Breast epithelium (tissue), 4 donors: Measurements from ENCODE around the gene HOXA11. TPM values are rescaled to one million over a fixed set of nuclear protein-coding genes. Genes with fewer than 3 reads are reported as not detected.

Experiments used
- DNase-seq, 2 donors: peaks; one replicate each; pipeline ENCODE4 v3.0.0-alpha.2; 2019; ENCODE audit warnings: low spot score in 2 of 2
- H3K27ac ChIP-seq, 2 donors: fragments of 200-600 bp; sonication (generic) in 1 of 2; one replicate each; pipeline ENCODE4 v1.5.1; 2016 to 2019; ENCODE audit warnings: mild to moderate bottlenecking in 1 of 2
- H3K27me3 ChIP-seq, 2 donors: fragments of 200-600 bp; sonication (generic) in 1 of 2; one replicate each; pipeline versions ENCODE4 v1.5.1 to v1.6.0; 2017 to 2019; ENCODE audit warnings: control low read depth in 1 of 2, mild to moderate bottlenecking in 1 of 2
- H3K36me3 ChIP-seq: fragments of 200-600 bp; one replicate; pipeline ENCODE4 v1.5.1; 2019
- H3K4me1 ChIP-seq, 2 donors: fragments of 200-600 bp; sonication (generic); one replicate each; pipeline ENCODE4 v1.5.1; 2016 to 2019; ENCODE audit warnings: control low read depth in 1 of 2
- H3K4me3 ChIP-seq, 3 donors: fragments of 200-600 bp; sonication (generic); 1 replicate in 2 of 3; 2 replicates in 1 of 3; pipeline ENCODE4 v1.5.1; 2016 to 2019; ENCODE audit warnings: mild to moderate bottlenecking in 3 of 3, moderate library complexity in 2 of 3
- H3K9me3 ChIP-seq, 2 donors: fragments of 200-600 bp; sonication (generic) in 1 of 2; one replicate each; pipeline ENCODE4 v1.5.1; 2016 to 2019; ENCODE audit warnings: control low read depth in 1 of 2
- CTCF ChIP-seq, 3 donors: fragments of 450-650 bp; IDR thresholded peaks; one replicate each; pipeline ENCODE4 v1.5.1; 2016 to 2017; ENCODE audit warnings: antibody characterized with exemption in 3 of 3, mild to moderate bottlenecking in 3 of 3, moderate library complexity in 3 of 3
- POLR2A ChIP-seq: fragments of 450-650 bp; IDR thresholded peaks from one replicate; pipeline ENCODE4 v1.6.1; 2016; ENCODE audit warnings: antibody characterized with exemption, mild to moderate bottlenecking, moderate library complexity
- POLR2AphosphoS5 ChIP-seq, 3 donors: sonication (generic); formaldehyde crosslinking; IDR thresholded peaks; one replicate each; pipeline ENCODE4 v1.6.1; 2017; ENCODE audit warnings: antibody characterized with exemption in 3 of 3
- intact Hi-C: fragments of 100-400 bp; cut with DNase I; formaldehyde crosslinking; loops from one replicate; pipeline ENCODE4 v1.15.1; 2023; ENCODE audit warnings: low total_unique reads
- total RNA-seq, 3 donors: library from RNA; depleted of rRNA; stranded (reverse); fragments of >200 nt; gene quantifications; one replicate each; pipeline ENCODE4 v1.1.0, GENCODE V29; 2016

HOXA11 gene
- total RNA-seq, 3 donors from 2014 or later: 1.9 TPM; not detected in 2

DNA sequence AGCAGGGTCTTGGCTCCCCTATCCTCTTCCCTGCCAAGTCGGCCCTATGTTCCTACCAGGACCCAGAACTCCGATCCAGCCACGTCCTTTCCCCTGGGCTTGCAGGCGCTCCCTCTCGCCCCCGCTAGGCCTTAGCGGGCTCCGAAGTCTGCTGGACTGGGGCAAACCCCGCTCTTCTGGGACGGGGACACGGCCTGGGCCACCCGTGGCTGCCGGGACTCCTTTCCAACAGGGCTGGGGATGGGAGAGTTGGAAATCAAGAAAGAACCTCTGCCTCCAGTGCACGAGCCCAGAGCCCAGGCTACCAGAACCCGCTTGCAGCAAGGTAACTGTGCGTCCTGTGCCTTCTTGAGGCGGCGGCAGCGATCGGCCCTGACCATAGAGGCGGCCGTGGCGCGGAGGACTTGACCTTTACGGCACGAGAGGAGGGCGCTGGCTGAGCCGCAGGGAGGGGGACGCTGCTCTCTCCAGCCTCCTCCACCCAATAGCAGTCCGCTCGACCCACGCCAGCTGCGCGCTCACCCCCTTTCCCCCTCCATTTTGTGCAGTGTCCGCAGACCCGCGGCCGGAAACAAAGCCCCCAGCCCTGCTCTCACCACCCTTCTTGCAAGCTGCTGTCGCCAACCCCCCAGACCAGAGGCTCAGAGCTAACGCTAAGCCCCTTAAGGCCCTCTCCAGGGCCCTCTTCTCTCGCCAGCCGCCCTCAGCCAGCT lies 7.0 kb upstream of the HOXA11 start:
- intact Hi-C loops: no loop called here
- H3K9me3 ChIP-seq: no peaks in the 10 kb centered on the region
- H3K27me3 ChIP-seq: peaks cover 21 to 100% of the 10 kb centered on the region in 2 donors
- TF ChIP-seq POLR2AphosphoS5 (IDR thresholded peaks at IDR 0.05) (no peak), CTCF (IDR thresholded peaks at IDR 0.05) (no peak), POLR2A (no peak)
- no peak overlapping the region for H3K27ac ChIP-seq
- no peaks in the 10 kb centered on the region for H3K36me3 ChIP-seq
- DNase-seq: no peak
- peak overlapping the region; percentile 32 to 61 (median 41) for H3K4me3 ChIP-seq
- peaks cover 0 to 3% of the 10 kb centered on the region in 2 donors for H3K4me1 ChIP-seq

- intact Hi-C loops: no loop called here
- Histone ChIP-seq H3K27ac (no peak overlapping the region), H3K27me3 (peaks cover 21 to 100% of the 10 kb centered on the region in 2 donors), H3K4me3 (no peak overlapping the region), H3K4me1 (peaks cover 0 to 3% of the 10 kb centered on the region in 2 donors), H3K9me3 (no peaks in the 10 kb centered on the region), H3K36me3 (no peaks in the 10 kb centered on the region)
- DNase-seq: no peak
- TF ChIP-seq POLR2A: no peak
- TF ChIP-seq POLR2AphosphoS5 (IDR thresholded peaks at IDR 0.05): no peak
- no peak for TF ChIP-seq CTCF (IDR thresholded peaks at IDR 0.05)
These were observed 6.2 kb upstream of the HOXA11 start for GRCh38 chr7:27191161-27191731.

DNA sequence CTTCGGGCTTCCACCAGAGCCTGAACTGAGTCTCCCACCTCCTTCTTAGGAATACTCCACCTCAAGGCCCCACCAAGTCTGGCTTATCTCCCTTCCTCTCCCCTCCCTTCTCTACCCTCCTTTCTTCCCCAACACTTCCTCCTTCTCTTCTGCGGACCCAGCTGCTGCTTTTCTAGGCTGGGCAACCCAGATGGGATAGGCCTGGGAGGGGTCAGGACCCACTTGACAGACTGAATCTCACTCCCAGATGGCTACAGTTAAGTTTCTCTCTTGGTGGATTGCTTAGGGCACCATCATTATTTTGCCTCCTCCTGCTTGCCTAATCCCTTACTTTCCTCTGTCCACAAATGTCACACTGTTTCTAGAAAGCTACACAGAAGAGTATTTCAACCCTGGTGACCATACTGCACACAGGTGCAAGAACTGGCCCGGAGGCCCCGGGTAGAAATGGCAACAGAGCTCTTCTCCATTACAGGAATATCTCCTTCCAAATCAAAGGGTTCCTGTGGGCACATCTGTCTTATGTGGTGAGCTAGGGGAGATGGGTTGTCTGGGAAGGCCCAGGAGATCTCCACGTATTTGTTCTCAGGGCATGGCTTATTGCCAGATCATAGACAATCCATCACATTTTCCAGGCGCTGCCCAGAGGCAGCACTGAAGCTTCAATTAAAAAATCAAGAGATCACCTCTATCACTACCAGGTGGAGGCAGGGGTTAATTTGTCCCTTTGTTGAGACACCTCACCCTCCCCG lies 5.1 kb upstream of the HOXA11 start:
- Histone ChIP-seq H3K9me3 (no peaks in the 10 kb centered on the region), H3K27ac (no peak overlapping the region), H3K4me3 (no peak overlapping the region), H3K27me3 (peaks cover 21 to 100% of the 10 kb centered on the region in 2 donors), H3K4me1 (peaks cover 0 to 3% of the 10 kb centered on the region in 2 donors), H3K36me3 (no peaks in the 10 kb centered on the region)
- TF ChIP-seq POLR2A: no peak
- TF ChIP-seq POLR2AphosphoS5 (IDR thresholded peaks at IDR 0.05): no peak
- TF ChIP-seq CTCF (IDR thresholded peaks at IDR 0.05): no peak
- intact Hi-C loops: no loop called here
- DNase-seq: peak in 1 of 2 donors; percentile 14

- H3K27me3 ChIP-seq: peaks cover 24 to 100% of the 10 kb centered on the region in 2 donors
These were observed 4.4 kb upstream of the HOXA11 start for GRCh38 chr7:27189295-27189996.

More at GRCh38 chr7:27189295-27189996, 4.4 kb upstream of the HOXA11 start:
- Histone ChIP-seq H3K36me3 (no peaks in the 10 kb centered on the region), H3K27ac (no peak overlapping the region), H3K4me3 (peak overlapping the region in 2 of 3 donors; percentile 21 to 46), H3K4me1 (peaks cover 3 to 7% of the 10 kb centered on the region in 2 donors), H3K9me3 (no peaks in the 10 kb centered on the region)
- TF ChIP-seq POLR2A (no peak), POLR2AphosphoS5 (IDR thresholded peaks at IDR 0.05) (no peak)
- DNase-seq: peak in 1 of 2 donors; percentile 48
- intact Hi-C loops: no loop called here
